NCI-H510A (cell line): ENCODE data around the gene BCL11A.

Experiments
- DNase-seq: peaks from one replicate; lab custom pipeline; 2025; lab: John Stamatoyannopoulos, UW

BCL11A gene

DNA sequence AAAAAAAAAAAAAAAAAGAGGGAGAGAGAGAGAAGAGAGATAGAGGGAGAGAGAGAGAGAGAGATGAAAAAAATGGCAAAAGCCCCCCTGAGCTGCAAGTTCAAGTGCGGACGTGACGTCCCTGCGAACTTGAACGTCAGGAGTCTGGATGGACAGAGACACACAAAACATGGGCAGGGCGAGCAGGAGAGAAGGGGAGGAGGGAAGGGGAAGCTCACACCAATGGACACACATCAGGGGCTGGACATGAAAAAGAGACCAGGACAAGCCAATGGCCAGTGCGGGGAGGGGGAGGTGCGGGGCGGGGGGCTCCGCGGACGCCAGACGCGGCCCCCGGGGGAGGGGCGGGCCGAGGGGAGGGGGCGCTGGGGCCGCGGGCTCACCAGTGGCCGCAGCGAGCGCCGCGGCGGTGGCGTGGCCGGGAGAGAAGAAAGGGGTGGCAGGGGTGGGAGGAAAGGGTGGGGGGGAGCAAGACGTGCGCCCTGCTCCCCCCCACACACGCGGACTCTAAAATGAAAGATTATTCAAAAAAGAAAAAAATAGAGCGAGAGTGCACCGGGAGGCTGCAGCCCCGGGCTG lies at the start of gene BCL11A:
Gene BCL11A, minus strand, starts transcription at position 160 of the 579 bp plus-strand sequence. CDS start 384 bp downstream, outside the sequence.
- peak; percentile 48 for DNase-seq

DNA sequence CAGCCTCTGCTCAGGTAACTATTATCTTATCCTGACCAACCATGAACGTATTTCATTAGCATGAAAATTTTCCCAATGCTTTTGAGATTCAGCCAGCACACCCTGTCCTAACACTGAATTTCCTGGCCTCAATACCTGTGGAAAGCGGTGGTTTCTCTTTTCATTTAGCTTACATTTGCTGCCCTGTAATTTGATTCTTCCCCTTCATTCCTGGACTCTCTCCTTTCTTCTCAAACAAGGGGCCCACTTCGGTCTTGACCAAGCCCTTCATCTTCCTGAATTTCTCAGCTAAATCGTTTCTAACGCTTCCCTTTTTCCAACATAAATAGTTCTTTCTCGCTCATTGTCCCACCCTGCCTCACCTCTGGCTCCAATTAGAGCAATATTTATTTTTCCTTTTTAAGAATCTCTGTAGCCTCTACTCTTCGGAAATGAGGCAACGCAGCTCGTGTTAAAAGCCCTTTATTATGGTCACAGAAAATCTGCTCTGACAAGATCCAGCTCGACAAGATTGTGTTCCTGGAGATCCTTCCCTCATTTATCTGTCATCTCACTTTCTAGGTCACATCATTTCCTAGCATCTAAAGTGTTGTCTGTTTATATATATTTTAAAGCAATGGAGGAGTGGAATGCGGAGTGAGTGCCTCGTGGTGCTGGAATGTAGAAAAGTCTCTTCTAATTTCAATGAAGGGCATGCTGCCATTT lies 49.5 kb upstream of the BCL11A start:
- no peak for DNase-seq

- no peak for DNase-seq
Observed at GRCh38 chr2:60602388-60602787, 48.9 kb upstream of the BCL11A start.

- DNase-seq = no peak
Observed at GRCh38 chr2:60598271-60598670, 44.8 kb upstream of the BCL11A start.

DNA sequence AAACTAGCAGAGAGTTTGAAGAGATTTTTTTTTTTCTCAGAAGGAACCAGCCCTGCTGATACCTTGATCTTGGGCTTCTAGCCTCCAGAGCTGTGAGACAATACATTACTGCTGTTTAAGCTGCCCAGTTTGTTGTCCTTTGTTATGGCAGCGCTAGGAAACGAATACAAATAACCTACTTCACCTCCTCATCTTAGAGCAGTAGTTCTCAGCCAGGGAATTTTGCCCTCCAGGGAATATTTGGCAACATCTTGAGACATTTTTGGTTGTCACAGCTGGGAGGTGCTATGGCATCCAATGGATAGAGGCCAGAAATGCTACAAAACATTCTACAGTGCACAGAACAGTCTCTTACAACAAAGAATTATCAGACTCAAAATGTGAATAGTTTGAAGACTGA lies 43.9 kb upstream of the BCL11A start:
- no peak for DNase-seq

GRCh38 chr2:60596411-60596810 lies 43.0 kb upstream of the BCL11A start:
- DNase-seq = no peak

GRCh38 chr2:60595953-60596352 lies 42.5 kb upstream of the BCL11A start:
- DNase-seq = no peak

- DNase-seq = no peak
Observed at GRCh38 chr2:60589104-60589503, 35.6 kb upstream of the BCL11A start.

DNA sequence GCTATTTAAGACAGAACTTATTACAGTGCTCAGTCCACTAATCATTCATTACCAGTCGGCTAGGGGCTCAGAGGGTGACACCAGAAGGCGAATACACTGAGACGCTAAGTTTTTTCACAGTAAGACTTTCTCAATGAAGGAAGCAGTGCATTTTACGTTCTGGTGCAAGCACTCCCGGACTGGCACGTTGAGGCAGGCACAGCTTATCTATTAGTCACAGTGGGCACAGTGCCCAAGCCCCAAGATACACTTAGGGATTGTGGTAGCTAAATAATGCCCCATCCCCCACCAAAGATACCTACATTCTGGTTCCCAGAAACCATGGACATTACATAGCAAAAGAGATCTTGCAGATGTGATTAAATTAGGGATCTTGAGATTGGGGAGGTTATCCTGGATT lies 32.6 kb upstream of the BCL11A start:
- no peak for DNase-seq

GRCh38 chr2:60585276-60585675 lies 31.8 kb upstream of the BCL11A start:
- DNase-seq = no peak

DNA sequence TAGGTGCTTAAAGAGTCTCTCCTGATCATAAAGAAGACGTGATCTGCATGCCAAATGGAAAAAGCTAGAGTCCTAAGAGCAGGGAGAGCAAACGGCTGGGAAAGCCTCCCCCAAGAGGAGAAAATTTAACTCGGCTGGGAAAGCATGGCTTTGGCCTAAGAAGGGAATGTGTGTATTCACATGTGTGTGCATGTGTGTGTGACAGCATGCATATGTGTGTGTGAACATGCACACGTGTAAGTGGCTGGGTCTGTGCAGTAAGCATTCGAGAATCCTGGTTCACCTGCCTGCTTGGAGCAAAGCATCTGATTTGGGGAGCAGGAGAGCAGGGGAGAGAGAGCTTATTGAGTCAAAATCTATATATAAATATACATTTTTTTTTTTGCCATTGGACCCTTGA lies 30.1 kb upstream of the BCL11A start:
- no peak for DNase-seq

DNA sequence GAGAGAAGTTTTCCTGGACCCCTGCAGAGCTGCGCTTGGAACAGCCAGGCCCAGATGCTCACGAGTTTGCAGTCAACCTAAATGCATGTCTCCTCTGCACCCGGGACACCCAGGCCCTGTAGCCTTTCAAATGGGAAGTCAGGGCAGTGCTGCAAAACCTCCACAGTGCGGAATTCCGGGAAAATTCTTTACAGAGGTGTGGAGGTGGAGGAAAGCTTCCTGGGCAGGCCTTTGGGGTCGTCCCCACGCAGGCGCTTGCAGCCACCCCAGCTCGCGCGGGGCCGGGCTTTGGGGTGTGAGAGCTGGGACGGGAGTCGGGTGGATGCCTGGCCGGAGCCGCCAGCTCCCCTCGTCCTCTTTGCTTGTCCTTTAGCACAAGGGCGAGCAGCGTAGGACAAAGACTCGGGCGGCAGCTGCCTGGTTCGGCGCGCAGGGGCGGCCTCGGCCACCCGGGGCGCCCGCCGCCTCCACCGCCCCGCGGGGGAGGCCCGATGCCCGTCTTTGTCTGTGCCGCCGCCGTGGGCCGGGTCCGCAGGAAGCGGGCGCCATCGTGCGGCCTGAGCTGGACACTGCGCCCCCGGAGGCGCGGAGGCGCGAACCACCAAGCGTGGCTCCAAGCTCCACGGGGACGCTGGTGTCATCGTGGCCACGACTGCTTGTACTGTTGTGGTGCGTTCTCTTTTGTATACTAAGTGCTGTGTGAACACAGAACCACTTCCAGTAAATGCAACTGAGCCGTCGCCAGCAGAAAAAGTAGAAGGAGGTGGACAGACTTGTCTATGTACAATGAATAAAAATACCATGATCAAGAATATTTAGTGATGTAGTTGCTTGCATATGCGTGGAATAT lies 28.2 kb upstream of the BCL11A start:
- DNase-seq = peak; percentile 40

GRCh38 chr2:60577682-60578283 lies 24.3 kb upstream of the BCL11A start:
- no peak for DNase-seq

DNA sequence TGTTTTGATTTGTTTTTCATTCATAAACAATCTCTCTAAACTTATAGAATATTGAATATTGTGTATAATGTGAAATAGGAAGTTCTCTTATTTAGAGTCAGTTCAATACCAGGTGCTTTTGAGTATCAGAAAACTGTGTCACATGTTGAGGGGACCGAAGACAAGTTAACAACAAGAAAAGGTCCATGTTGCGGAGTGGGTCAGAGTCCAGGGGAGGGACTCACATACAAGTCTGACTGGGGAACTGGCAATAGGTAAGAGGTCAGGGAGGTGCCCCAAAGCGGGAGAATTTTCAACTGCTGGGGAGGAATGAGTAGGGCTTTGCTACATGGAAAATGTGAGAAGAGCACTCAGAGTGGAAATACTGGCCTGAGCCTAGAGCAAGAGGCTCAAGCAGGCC lies 19.8 kb upstream of the BCL11A start:
- DNase-seq = no peak

- no peak for DNase-seq
Observed at GRCh38 chr2:60570251-60570650, 16.8 kb upstream of the BCL11A start.

GRCh38 chr2:60569680-60570111 lies 16.2 kb upstream of the BCL11A start:
- no peak for DNase-seq

DNA sequence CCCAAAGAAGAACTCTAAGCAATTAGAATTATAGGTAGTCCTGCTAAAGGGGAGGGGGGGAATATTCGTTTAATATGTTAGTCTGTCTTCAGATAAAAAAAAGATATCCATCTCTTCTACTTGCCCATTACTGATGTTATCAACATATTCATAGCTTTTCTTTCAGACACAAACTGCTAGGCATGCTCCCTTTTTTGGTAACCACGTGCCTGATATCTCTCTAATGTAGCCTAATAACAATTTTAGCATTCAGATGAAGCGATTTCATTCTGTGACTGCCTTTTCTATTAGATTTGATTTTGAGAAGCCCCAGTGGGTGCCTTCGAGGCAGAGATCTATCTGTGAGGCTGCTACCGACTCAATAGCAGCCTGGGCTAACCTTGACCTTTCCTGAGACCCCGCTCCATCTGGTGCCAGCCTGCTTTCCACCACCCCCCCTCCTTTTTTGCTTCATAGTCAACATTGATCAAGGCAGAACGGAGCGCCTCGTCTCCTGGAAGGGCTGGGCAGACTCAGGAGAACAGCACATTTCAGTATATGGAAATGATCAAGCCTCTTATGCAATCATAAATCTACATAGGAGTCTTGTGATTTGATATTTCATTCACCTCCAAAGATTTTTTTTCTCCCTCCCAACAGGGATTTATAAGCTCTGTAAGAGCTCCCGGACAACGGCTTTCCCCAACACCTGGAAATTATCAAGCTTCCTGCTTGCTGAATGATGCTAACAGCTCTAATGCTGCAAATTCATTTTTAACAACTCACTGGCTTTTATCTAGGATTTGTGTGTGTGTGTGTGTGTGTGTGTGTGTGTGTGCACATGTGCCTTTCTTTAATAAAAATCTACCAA lies 14.7 kb upstream of the BCL11A start:
- DNase-seq = no peak

DNA sequence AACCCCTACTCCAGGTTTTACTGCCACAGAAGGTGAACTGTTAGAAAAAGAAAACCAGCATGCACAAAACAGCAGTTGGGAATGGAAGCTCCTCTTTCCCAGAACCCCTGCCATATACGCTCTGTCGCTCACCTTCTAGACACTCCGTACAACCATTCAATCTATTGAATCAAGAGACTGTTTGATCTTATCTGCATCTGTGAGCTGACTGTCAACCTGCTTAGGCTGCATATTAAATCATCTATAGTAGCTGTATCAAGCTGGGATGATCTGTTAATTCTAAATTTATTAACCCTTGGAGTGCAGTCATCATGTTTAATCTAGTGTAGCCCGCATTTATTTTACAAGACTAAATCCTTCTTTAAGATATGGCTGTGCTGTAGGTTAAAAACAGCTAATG lies 13.6 kb upstream of the BCL11A start:
- DNase-seq = no peak

DNA sequence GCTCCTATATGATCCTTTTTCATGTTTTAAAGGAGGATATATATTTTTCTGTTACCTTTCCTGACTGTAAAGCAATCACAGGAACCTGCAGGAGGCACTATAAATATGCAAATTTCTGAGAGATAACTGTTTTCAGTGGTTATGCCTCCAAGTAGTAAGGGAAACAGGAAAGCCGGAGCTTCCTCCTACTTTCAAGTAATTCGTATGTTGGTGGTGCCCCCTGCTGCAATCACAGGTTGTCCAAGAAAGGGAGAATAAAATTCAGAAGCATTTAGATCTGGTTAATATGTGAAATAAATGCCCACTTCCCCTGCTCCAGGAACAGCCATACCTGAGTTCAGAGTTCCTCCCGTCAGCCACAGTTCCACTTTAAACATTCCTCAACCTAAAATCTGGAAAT lies 12.0 kb upstream of the BCL11A start:
- no peak for DNase-seq

- DNase-seq = no peak
Observed at GRCh38 chr2:60560734-60561644, 7.5 kb upstream of the BCL11A start.

- no peak for DNase-seq
Observed at GRCh38 chr2:60559880-60560279, 6.4 kb upstream of the BCL11A start.
